Mucosa of descending colon (tissue), 3 donors: Measurements from ENCODE around the gene CFAP45. TPM values are rescaled to one million over a fixed set of nuclear protein-coding genes. Genes with fewer than 3 reads are reported as not detected.

Experiments
- ATAC-seq: fragments of 200-7000 bp; cut with Tn5 transposase; one replicate; pipeline ENCODE4 v1.9.1; 2020; ENCODE audit warnings: mild to moderate bottlenecking, moderate library complexity
- DNase-seq, 3 donors: peaks; one replicate each; pipeline ENCODE4 v3.0.0-alpha.2; 2020
- H3K36me3 ChIP-seq: fragments of 200-600 bp; one replicate; pipeline ENCODE4 v1.8.0; 2021; ENCODE audit warnings: low read depth, mild to moderate bottlenecking
- H3K4me1 ChIP-seq: fragments of 200-600 bp; one replicate; pipeline ENCODE4 v1.8.0; 2021; ENCODE audit warnings: low read depth, mild to moderate bottlenecking
- H3K4me3 ChIP-seq: fragments of 200-600 bp; one replicate; pipeline ENCODE4 v1.8.0; 2021; ENCODE audit warnings: mild to moderate bottlenecking
- H3K9me3 ChIP-seq: fragments of 200-600 bp; one replicate; pipeline ENCODE4 v1.8.0; 2021; ENCODE audit warnings: mild to moderate bottlenecking
- intact Hi-C, 2 donors: fragments of 100-400 bp; cut with DNase I in 1 of 2; cut with micrococcal nuclease in 1 of 2; formaldehyde crosslinking; loops; one replicate each; pipeline versions ENCODE4 v1.11.0 to v1.11.1; 2022; cut with DNase I, micrococcal nuclease
- total RNA-seq, 3 donors: library from RNA; stranded (reverse); fragmentation: NEBNext Ultra II Directional in 2 of 3; extraction: Animal tissue kit (Norgen Biotek cat#: 25700) in 2 of 3; gene quantifications; one replicate each; pipeline versions ENCODE4 v1.2.1 to v1.2.4, GENCODE V29; 2021 to 2023
- TF ChIP-seq, protein P1 (sequence below): fragments of 200-600 bp; IDR thresholded peaks from one replicate; pipeline ENCODE4 v1.8.0; 2022; ENCODE audit warnings: antibody characterized with exemption, mild to moderate bottlenecking
- donor health status: DM: no; HTN: no; CAD: no; lungs with moderate emphysema.
- donor health status: DM: no; HTN: no; CAD: no.
- donor health status: DM: no; HTN: yes; CAD: no.

CFAP45 gene
- total RNA-seq, 3 donors from 2014 or later: 0.36 to 0.57 TPM; not detected in 1

DNA sequence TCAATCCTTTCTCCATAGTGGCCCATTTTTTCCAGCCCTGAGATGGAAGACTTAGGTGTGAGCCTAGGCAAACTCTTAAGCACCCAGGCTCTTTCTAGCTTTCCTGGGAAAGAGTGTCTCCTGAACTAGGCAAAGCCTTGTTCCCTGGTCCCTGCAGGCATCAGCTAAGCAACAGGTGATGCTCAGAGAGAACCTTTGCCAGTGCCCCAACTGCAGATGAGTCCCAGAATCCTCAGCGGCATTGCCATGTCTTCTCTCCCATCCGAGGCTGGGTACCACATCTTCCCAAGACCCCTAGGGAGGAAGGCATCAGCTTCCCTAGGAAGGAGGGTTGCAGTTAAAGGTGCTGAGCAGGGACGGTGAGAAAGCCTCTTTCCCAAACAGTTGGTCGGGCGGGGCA is 29.3 kb downstream of the CFAP45 start:
- Histone ChIP-seq H3K9me3 (no peaks in the 10 kb centered on the region), H3K36me3 (no peaks in the 10 kb centered on the region), H3K4me1 (peaks cover 13% of the 10 kb centered on the region), H3K4me3 (no peak overlapping the region)
- intact Hi-C loops: no loop called here
- TF ChIP-seq, protein P1, sequence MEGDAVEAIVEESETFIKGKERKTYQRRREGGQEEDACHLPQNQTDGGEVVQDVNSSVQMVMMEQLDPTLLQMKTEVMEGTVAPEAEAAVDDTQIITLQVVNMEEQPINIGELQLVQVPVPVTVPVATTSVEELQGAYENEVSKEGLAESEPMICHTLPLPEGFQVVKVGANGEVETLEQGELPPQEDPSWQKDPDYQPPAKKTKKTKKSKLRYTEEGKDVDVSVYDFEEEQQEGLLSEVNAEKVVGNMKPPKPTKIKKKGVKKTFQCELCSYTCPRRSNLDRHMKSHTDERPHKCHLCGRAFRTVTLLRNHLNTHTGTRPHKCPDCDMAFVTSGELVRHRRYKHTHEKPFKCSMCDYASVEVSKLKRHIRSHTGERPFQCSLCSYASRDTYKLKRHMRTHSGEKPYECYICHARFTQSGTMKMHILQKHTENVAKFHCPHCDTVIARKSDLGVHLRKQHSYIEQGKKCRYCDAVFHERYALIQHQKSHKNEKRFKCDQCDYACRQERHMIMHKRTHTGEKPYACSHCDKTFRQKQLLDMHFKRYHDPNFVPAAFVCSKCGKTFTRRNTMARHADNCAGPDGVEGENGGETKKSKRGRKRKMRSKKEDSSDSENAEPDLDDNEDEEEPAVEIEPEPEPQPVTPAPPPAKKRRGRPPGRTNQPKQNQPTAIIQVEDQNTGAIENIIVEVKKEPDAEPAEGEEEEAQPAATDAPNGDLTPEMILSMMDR: no peak
- DNase-seq: no peak
- no peak for ATAC-seq

DNA sequence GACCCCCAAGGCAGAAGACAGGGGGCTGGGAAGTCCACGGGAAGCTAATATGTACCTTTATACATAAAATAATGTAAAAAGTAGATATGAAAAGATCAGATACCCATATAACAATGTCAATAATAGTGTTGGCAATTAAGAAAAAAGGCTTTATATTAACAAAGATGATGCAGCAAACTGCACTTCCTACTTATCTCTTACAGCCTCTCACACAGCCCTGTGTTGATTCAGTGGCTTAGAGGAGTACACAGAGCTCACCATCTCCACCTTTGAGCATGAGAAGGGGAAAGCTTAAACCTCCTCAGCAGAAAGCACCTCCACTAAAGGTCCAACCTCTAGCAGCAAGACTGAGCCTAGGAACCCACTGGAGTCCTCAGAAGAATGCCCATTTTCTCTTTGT is 30.4 kb downstream of the CFAP45 start:
- ATAC-seq (no peak), DNase-seq (no peak)
- Histone ChIP-seq H3K9me3 (no peaks in the 10 kb centered on the region), H3K36me3 (no peaks in the 10 kb centered on the region), H3K4me3 (no peak overlapping the region), H3K4me1 (peaks cover 13% of the 10 kb centered on the region)
- TF ChIP-seq, protein P1: no peak
- intact Hi-C loops: no loop called here

DNA sequence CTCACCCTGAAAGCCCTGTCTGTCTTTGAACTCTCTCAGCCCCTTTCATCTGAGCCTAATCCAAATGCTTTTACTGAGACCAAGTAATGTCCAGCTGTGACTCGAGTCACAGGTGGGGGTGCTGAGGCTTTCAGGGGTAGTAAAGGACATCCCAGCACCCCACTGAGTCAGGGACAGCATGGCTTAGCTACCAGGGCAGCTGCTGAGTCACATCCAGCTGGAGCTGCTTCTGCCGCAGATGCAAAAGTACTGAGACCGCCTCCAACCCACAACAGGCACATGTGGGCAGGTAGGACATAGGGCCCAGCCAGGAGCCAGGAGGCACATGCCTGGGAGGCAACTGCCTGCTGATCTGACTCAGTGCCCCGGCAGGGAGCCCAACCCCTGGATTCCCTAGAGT is 30.8 kb downstream of the CFAP45 start:
- Histone ChIP-seq H3K4me3 (no peak overlapping the region), H3K4me1 (peaks cover 13% of the 10 kb centered on the region), H3K36me3 (no peaks in the 10 kb centered on the region), H3K9me3 (no peaks in the 10 kb centered on the region)
- TF ChIP-seq, protein P1: no peak
- no peak for DNase-seq
- ATAC-seq: no peak
- intact Hi-C loops: no loop called here

DNA sequence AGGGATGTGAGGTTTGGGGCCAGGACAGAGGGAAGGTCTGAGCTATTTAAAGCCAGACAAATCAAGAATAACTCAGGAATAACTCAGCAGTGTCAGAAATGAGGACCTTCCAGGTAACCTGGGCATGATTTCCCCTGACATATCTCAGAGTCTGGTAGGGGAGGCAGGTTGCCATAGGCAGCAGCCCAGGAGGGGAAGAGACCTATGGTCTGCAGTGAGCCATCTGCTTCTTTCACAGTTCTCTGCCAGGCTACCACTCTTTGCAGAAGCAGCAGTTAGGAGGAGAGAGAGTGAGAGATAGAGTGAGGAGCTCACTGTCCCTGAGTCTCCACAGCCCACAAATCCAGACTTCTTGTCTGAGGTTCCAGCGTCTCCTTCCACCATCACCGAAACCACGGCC is 31.2 kb downstream of the CFAP45 start:
- TF ChIP-seq, protein P1: no peak
- H3K4me3 ChIP-seq: no peak overlapping the region
- H3K4me1 ChIP-seq: peaks cover 13% of the 10 kb centered on the region
- ATAC-seq: no peak
- intact Hi-C loops: no loop called here
- H3K36me3 ChIP-seq: no peaks in the 10 kb centered on the region
- no peak for DNase-seq
- H3K9me3 ChIP-seq: no peaks in the 10 kb centered on the region

DNA sequence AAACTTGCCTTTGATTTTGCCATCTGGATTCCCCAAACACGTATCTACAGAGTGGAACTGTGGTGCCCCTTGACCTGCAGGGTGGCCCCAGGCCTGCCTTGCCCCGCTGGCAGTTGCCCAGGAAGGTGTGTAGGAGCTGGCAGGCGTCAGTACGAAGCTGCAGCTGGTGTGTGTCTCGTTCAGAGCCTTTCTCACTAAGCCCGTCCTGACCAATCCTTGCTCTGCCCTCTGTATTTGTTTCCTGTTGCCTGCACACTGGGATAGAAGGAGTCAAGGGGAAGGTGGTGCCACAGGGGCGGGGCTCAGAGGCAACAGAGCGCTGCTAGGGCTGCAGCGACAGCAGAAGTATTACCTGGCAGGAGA is 32.3 kb downstream of the CFAP45 start:
- H3K4me1 ChIP-seq: peaks cover 13% of the 10 kb centered on the region
- intact Hi-C loops: no loop called here
- H3K4me3 ChIP-seq: no peak overlapping the region
- TF ChIP-seq, protein P1: no peak
- no peaks in the 10 kb centered on the region for H3K36me3 ChIP-seq
- no peaks in the 10 kb centered on the region for H3K9me3 ChIP-seq
- ATAC-seq (peak; percentile 98), DNase-seq (peak; percentile 86 to 90 (median 87))
